Loucy (cell line): ENCODE measurements around the gene SPSB4.
A peak's percentile ranks its signal among the peaks of the same experiment; 100 is the strongest.

ENCODE experiments used
- H2AFZ ChIP-seq: fragments of 200-600 bp; sonication (generic); 2 replicates; pipeline ENCODE4 v1.6.0; 2016; ENCODE audit warnings: antibody characterized with exemption, mild to moderate bottlenecking, low read length, moderate library complexity
- H3F3A ChIP-seq: fragments of 200-600 bp; 2 replicates; pipeline ENCODE4 v1.6.0; 2016; ENCODE audit warnings: antibody characterized with exemption, low read depth, mild to moderate bottlenecking
- H3K27me3 ChIP-seq: fragments of 200-600 bp; sonication (generic); 2 replicates; pipeline ENCODE4 v1.6.1; 2014; ENCODE audit warnings: low read length, mild to moderate bottlenecking; ENCODE audit not compliant: insufficient read depth, poor library complexity, severe bottlenecking
- H3K36me3 ChIP-seq: fragments of 200-600 bp; sonication (generic); 2 replicates; pipeline ENCODE4 v1.6.1; 2016; ENCODE audit warnings: low read length; ENCODE audit not compliant: insufficient read depth
- H3K4me1 ChIP-seq: fragments of 200-600 bp; sonication (generic); 2 replicates; pipeline ENCODE4 v1.5.1; 2014; ENCODE audit warnings: low read length, mild to moderate bottlenecking; ENCODE audit not compliant: insufficient read depth, poor library complexity, severe bottlenecking
- H3K4me2 ChIP-seq: fragments of 200-600 bp; sonication (generic); 2 replicates; pipeline ENCODE4 v1.6.0; 2014; ENCODE audit warnings: antibody characterized with exemption, low read length, low read depth, mild to moderate bottlenecking; ENCODE audit not compliant: poor library complexity, severe bottlenecking
- H3K4me3 ChIP-seq: fragments of 200-600 bp; sonication (generic); 2 replicates; pipeline ENCODE4 v1.5.1; 2014; ENCODE audit warnings: low read length, mild to moderate bottlenecking, mixed read lengths; ENCODE audit not compliant: poor library complexity, severe bottlenecking
- H3K79me2 ChIP-seq: fragments of 200-600 bp; sonication (generic); 2 replicates; pipeline ENCODE4 v1.6.1; 2014; ENCODE audit warnings: low read length; ENCODE audit not compliant: insufficient read depth
- H3K9ac ChIP-seq: fragments of 200-600 bp; sonication (generic); 2 replicates; pipeline ENCODE4 v1.6.0; 2014; ENCODE audit warnings: mild to moderate bottlenecking, low read depth, low read length, moderate library complexity; ENCODE audit not compliant: poor library complexity, severe bottlenecking
- H3K9me2 ChIP-seq: fragments of 200-600 bp; sonication (generic); replicated peaks from 2 replicates; pipeline ENCODE4 v1.6.1; 2016; ENCODE audit warnings: low read depth, low read length, mixed read lengths
- H3K9me3 ChIP-seq: fragments of 200-600 bp; sonication (generic); 2 replicates; pipeline ENCODE4 v1.6.1; 2014; ENCODE audit warnings: mild to moderate bottlenecking, antibody characterized with exemption, low read length, low read depth; ENCODE audit not compliant: insufficient read depth
- H4K20me1 ChIP-seq: fragments of 200-600 bp; sonication (generic); 2 replicates; pipeline ENCODE4 v1.6.0; 2014; ENCODE audit warnings: antibody characterized with exemption, low read length, mild to moderate bottlenecking; ENCODE audit not compliant: insufficient read depth, poor library complexity, severe bottlenecking
- EZH2phosphoT487 ChIP-seq: fragments of 200-600 bp; IDR thresholded peaks from 2 replicates; pipeline ENCODE4 v1.6.1; 2018; ENCODE audit warnings: antibody characterized with exemption, mild to moderate bottlenecking, moderate library complexity, borderline replicate concordance
- TF ChIP-seq, protein P1 (sequence below): fragments of 200-600 bp; sonication (generic); conservative IDR thresholded peaks from 2 replicates; pipeline ENCODE4 v1.5.1; 2014; ENCODE audit warnings: mild to moderate bottlenecking, antibody characterized with exemption, low read length

SPSB4 gene

DNA sequence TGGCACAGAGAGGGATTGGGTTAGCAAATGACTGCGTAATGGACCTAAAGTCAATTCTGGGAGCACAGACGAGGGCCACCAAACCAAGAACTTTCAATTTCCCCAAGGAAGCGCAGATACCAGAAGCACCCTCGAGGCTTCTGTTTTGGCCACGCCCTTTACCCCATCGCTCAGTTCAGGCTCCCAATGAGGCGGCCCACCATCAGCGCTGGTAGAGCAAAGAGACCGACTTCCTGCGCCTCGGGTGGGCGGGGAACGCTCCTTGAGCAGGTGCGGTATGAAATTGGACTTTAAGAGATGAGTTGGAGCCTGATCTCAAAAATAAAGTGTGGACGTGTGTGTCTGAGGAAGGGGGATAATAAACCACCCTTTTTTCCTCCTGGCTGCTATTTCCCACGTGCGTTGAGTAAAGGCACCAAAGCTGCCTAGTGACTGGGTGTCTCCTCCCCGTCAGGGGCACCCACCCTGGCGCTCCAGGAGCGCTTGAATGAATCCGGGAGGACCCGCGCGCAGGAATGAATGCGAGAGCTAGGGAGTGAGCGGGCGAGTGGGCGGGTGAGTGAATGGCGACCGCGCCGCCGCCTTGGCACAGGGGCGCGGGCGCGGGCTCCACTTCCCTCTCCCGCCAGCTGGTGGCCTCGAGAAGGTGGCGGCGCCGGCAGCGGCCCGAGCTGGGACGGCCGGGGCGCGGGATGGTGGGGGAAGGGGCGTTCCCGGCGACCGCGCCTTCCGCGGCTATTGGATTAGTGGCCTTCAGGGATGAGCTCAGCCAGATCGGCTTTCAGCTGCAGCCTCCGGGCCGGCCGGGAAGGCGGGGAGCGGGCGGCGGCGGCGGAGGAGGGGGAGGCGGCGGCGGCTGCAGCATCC, at the start of gene SPSB4:
TSS of gene SPSB4 (plus strand) at position 772 of the 867 bp plus-strand sequence. CDS start 14,758 bp downstream, outside the sequence.
- Histone ChIP-seq H3K4me1 (peaks cover 22% of the 10 kb centered on the region), H3K79me2 (peaks cover 17% of the 10 kb centered on the region), H3K4me3 (peak within 1 kb of the TSS; percentile 93), H3K4me2 (peak within 1 kb of the TSS; percentile 96), H4K20me1 (no peaks in the 10 kb centered on the region), H3K9me2 (no peaks in the 10 kb centered on the region), H3K27me3 (peaks cover 14% of the 10 kb centered on the region), H3K36me3 (no peaks in the 10 kb centered on the region), H3K9me3 (no peaks in the 10 kb centered on the region), H3K9ac (peak within 1 kb of the TSS; percentile 76), H3F3A (no peaks in the 10 kb centered on the region), H2AFZ (peak within 1 kb of the TSS; percentile 100)
- TF ChIP-seq, protein P1, sequence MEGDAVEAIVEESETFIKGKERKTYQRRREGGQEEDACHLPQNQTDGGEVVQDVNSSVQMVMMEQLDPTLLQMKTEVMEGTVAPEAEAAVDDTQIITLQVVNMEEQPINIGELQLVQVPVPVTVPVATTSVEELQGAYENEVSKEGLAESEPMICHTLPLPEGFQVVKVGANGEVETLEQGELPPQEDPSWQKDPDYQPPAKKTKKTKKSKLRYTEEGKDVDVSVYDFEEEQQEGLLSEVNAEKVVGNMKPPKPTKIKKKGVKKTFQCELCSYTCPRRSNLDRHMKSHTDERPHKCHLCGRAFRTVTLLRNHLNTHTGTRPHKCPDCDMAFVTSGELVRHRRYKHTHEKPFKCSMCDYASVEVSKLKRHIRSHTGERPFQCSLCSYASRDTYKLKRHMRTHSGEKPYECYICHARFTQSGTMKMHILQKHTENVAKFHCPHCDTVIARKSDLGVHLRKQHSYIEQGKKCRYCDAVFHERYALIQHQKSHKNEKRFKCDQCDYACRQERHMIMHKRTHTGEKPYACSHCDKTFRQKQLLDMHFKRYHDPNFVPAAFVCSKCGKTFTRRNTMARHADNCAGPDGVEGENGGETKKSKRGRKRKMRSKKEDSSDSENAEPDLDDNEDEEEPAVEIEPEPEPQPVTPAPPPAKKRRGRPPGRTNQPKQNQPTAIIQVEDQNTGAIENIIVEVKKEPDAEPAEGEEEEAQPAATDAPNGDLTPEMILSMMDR = peak; percentile 32; the same call in 1 of the 2 replicates
- TF ChIP-seq EZH2phosphoT487 = no peak

DNA sequence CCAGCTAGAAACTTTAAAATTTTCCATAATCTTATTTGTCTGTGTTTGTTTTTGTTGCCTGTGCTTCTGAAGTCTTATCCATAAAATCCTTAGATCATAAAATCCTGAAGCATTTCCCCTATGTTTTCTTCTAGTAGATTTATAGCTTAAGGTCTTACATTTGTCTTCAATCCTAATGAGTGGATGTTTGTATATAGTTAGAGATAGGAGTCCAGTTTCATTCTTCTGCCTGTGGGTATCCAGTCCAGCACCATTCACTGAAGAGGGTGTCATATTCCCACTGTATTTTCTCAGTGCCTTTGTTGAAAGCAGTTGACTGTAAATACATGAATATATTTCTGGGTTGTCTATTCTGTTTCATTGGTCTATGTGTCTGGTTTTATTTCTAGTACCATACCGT, 44.8 kb upstream of the SPSB4 start:
- H3F3A ChIP-seq = no peaks in the 10 kb centered on the region
- no peak overlapping the region for H2AFZ ChIP-seq
- H3K36me3 ChIP-seq = no peaks in the 10 kb centered on the region
- no peak overlapping the region for H3K9ac ChIP-seq
- TF ChIP-seq, protein P1 = no peak
- TF ChIP-seq EZH2phosphoT487 = no peak
- no peaks in the 10 kb centered on the region for H3K79me2 ChIP-seq
- no peak overlapping the region for H3K4me3 ChIP-seq
- no peaks in the 10 kb centered on the region for H3K27me3 ChIP-seq
- H4K20me1 ChIP-seq = no peaks in the 10 kb centered on the region
- no peak overlapping the region for H3K4me2 ChIP-seq
- no peaks in the 10 kb centered on the region for H3K9me2 ChIP-seq
- H3K9me3 ChIP-seq = no peaks in the 10 kb centered on the region
- H3K4me1 ChIP-seq = no peaks in the 10 kb centered on the region

DNA sequence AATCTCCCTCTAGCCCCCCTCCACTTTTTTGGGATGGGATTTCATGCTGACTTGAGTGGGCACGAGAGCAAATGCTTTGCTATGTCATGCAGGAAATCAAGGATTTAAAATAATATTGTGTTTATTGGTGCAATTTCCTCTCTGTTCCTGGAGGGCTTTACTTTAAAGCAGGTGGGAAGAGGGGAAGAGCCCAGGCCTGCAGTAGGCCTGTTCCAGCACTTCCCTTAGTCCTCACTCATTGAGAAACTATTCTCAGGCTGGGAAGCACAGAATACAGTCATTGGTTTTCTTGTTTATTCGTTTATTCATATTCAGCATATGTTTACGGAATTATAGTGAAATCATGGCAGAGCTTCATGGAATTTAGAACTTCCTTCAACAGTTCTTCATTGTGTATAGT, 41.7 kb upstream of the SPSB4 start:
- Histone ChIP-seq H3K79me2 (no peaks in the 10 kb centered on the region), H3K9ac (no peak overlapping the region), H3K36me3 (no peaks in the 10 kb centered on the region), H4K20me1 (no peaks in the 10 kb centered on the region), H3K4me2 (no peak overlapping the region), H3K9me3 (no peaks in the 10 kb centered on the region), H2AFZ (no peak overlapping the region), H3K4me3 (no peak overlapping the region), H3K4me1 (no peaks in the 10 kb centered on the region), H3K9me2 (no peaks in the 10 kb centered on the region), H3F3A (no peaks in the 10 kb centered on the region), H3K27me3 (no peaks in the 10 kb centered on the region)
- no peak for TF ChIP-seq EZH2phosphoT487
- TF ChIP-seq, protein P1 = no peak
